Left lobe of liver (tissue), 2 donors: Measurements from ENCODE around the gene EXD3. TPM values are rescaled to one million over a fixed set of nuclear protein-coding genes. Genes with fewer than 3 reads are reported as not detected.
"Not testable (repeated sequence)": the region's sequence is repeated elsewhere in the genome, so short reads cannot be mapped to it uniquely, and the experiment has no call there.

Source experiments
- ATAC-seq: fragments of 200-7000 bp; cut with Tn5 transposase; one replicate; pipeline ENCODE4 v1.9.1; 2020; ENCODE audit warnings: mild to moderate bottlenecking, moderate library complexity
- DNase-seq: peaks from one replicate; pipeline ENCODE4 v3.0.0-alpha.2; 2020; ENCODE audit warnings: low spot score
- total RNA-seq: library from RNA; stranded (reverse); gene quantifications from one replicate; pipeline ENCODE4 v1.2.1, GENCODE V29; 2021
- donor health status: DM: no; HTN: no; CAD: no; lungs with moderate emphysema.
- donor health status: DM: no; HTN: yes; CAD: no.

Gene EXD3
- total RNA-seq, 1 donor from 2014 or later, result 19.3 TPM

GRCh38 chr9:137458194-137459151 lies 35.5 kb upstream of the EXD3 start:
- ATAC-seq (no peak), DNase-seq (no peak)

GRCh38 chr9:137457406-137458193 lies 34.6 kb upstream of the EXD3 start:
- DNase-seq, result no peak
- ATAC-seq, result no peak

- ATAC-seq (no peak), DNase-seq (no peak)
Observed at GRCh38 chr9:137456864-137457405, 34.0 kb upstream of the EXD3 start.

- DNase-seq, result no peak
- ATAC-seq, result no peak
Observed at GRCh38 chr9:137456061-137456863, 33.3 kb upstream of the EXD3 start.

- DNase-seq (no peak), ATAC-seq (no peak)
Observed at GRCh38 chr9:137455359-137455991, 32.5 kb upstream of the EXD3 start.

GRCh38 chr9:137454597-137455358 lies 31.8 kb upstream of the EXD3 start:
- peak; percentile 91 for DNase-seq
- peak; percentile 63 for ATAC-seq

GRCh38 chr9:137454145-137454596 lies 31.2 kb upstream of the EXD3 start:
- ATAC-seq (peak; percentile 62), DNase-seq (peak; percentile 82)

GRCh38 chr9:137453643-137454081 lies 30.7 kb upstream of the EXD3 start:
- ATAC-seq (peak; percentile 62), DNase-seq (peak; percentile 83)

GRCh38 chr9:137452761-137453642 lies 30.0 kb upstream of the EXD3 start:
- DNase-seq, result no peak
- ATAC-seq, result no peak

- ATAC-seq (no peak), DNase-seq (no peak)
Observed at GRCh38 chr9:137452006-137452760, 29.2 kb upstream of the EXD3 start.

- not testable (repeated sequence) for ATAC-seq, DNase-seq
Observed at GRCh38 chr9:137451264-137452005, 28.5 kb upstream of the EXD3 start.

- not testable (repeated sequence) for DNase-seq, ATAC-seq
Observed at GRCh38 chr9:137450539-137451222, 27.7 kb upstream of the EXD3 start.

GRCh38 chr9:137449931-137450538 lies 27.1 kb upstream of the EXD3 start:
- ATAC-seq (no peak), DNase-seq (no peak)

- DNase-seq (no peak), ATAC-seq (no peak)
Observed at GRCh38 chr9:137449081-137449844, 26.3 kb upstream of the EXD3 start.

GRCh38 chr9:137448602-137448962 lies 25.6 kb upstream of the EXD3 start:
- ATAC-seq, result no peak
- no peak for DNase-seq
